Fibroblast of villous mesenchyme (primary cell): Measurements from ENCODE around the gene LIPT1. TPM values are rescaled to one million over a fixed set of nuclear protein-coding genes. Genes with fewer than 3 reads are reported as not detected.
"Not testable (repeated sequence)": the region's sequence is repeated elsewhere in the genome, so short reads cannot be mapped to it uniquely, and the experiment has no call there.

Source experiments
- DNase-seq: peaks from one replicate; pipeline ENCODE4 v3.0.0-alpha.2; 2010; ENCODE audit warnings: low read depth
- H3K4me3 ChIP-seq: 2 replicates; pipeline ENCODE4 v1.5.1; 2011; ENCODE audit warnings: low read depth, mild to moderate bottlenecking, low read length
- small RNA-seq: library from RNA; depleted of rRNA; stranded (forward); fragments of <200 nt; gene quantifications from one replicate; pipeline ENCODE3, GENCODE V24; 2012
- total RNA-seq: library from RNA; depleted of rRNA; stranded (reverse); fragments of >200 nt; gene quantifications from 2 replicates; pipeline ENCODE4 v1.2.3, GENCODE V29; 2012
- TF ChIP-seq, protein P1 (sequence below): IDR thresholded peaks from 2 replicates; pipeline ENCODE4 v1.5.1; 2012; ENCODE audit warnings: low read depth, mild to moderate bottlenecking, low read length; ENCODE audit not compliant: insufficient read depth

The LIPT1 gene
- total RNA-seq, 1 donor = 6.5 TPM

GRCh38 chr2:99190548-99190947 lies 35.8 kb downstream of the LIPT1 start:
- TF ChIP-seq, protein P1, sequence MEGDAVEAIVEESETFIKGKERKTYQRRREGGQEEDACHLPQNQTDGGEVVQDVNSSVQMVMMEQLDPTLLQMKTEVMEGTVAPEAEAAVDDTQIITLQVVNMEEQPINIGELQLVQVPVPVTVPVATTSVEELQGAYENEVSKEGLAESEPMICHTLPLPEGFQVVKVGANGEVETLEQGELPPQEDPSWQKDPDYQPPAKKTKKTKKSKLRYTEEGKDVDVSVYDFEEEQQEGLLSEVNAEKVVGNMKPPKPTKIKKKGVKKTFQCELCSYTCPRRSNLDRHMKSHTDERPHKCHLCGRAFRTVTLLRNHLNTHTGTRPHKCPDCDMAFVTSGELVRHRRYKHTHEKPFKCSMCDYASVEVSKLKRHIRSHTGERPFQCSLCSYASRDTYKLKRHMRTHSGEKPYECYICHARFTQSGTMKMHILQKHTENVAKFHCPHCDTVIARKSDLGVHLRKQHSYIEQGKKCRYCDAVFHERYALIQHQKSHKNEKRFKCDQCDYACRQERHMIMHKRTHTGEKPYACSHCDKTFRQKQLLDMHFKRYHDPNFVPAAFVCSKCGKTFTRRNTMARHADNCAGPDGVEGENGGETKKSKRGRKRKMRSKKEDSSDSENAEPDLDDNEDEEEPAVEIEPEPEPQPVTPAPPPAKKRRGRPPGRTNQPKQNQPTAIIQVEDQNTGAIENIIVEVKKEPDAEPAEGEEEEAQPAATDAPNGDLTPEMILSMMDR = peak; percentile 28
- no peak for DNase-seq
- H3K4me3 ChIP-seq = no peak overlapping the region

DNA sequence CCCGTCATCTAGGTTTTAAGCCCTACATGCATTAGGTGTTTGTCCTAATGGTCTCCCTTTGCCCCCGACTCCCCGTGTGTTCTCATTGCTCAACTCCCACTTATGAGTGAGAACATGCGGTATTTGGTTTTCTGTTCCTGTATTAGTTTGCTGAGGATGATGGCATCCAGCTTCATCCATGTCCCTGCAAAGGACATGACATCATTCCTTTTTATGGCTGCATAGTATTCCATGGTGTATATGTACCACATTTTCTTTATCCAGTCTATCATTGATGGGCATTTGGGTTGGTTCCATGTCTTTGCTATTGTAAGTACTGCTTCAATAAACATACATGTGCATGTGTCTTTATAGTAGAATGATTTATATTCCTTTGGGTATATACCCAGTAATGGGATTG lies 37.6 kb downstream of the LIPT1 start:
- not testable (repeated sequence) for DNase-seq, H3K4me3 ChIP-seq

- no peak overlapping the region for H3K4me3 ChIP-seq
- TF ChIP-seq, protein P1 = no peak
- no peak for DNase-seq
These were observed 43.5 kb downstream of the LIPT1 start for GRCh38 chr2:99198103-99198841.

- DNase-seq = no peak
- TF ChIP-seq, protein P1 = no peak
- H3K4me3 ChIP-seq = no peak overlapping the region
These were observed 45.5 kb downstream of the LIPT1 start for GRCh38 chr2:99200076-99200800.

GRCh38 chr2:99201959-99202678 lies 47.4 kb downstream of the LIPT1 start:
- no peak overlapping the region for H3K4me3 ChIP-seq
- no peak for DNase-seq
- TF ChIP-seq, protein P1 = no peak

- H3K4me3 ChIP-seq = no peak overlapping the region
- DNase-seq = no peak
- TF ChIP-seq, protein P1 = no peak
These were observed 50.7 kb downstream of the LIPT1 start for GRCh38 chr2:99205491-99205890.

Small RNA genes within 50 kb of the gene (small RNA-seq; reads per million reads assigned to genes)
- not detected for gene AC092587.1

Other genes starting within 250 kb of the LIPT1 start
- not detected in 2 replicates for gene CRACDL, start 218.7 kb upstream of the LIPT1 start, total RNA-seq
- not detected in 2 replicates for gene C2orf15, start 13.3 kb upstream of the LIPT1 start, total RNA-seq
- gene TSGA10, start within 50 bp of the LIPT1 start, total RNA-seq = 1.9 and 3.0 TPM in 2 replicates
- gene MITD1, start 26.1 kb downstream of the LIPT1 start, total RNA-seq = 19.0 and 23.3 TPM in 2 replicates
- gene MRPL30, start 26.2 kb downstream of the LIPT1 start, total RNA-seq = 31.2 and 40.6 TPM in 2 replicates
- not detected in 2 replicates for gene LYG2, start 100.7 kb downstream of the LIPT1 start, total RNA-seq
- 0.32 and 0.43 TPM in 2 replicates for gene LYG1, start 146.2 kb downstream of the LIPT1 start, total RNA-seq
- 86.3 and 115 TPM in 2 replicates for gene TXNDC9, start 181.4 kb downstream of the LIPT1 start, total RNA-seq
- 15.8 and 19.0 TPM in 2 replicates for gene EIF5B, start 182.4 kb downstream of the LIPT1 start, total RNA-seq